HEK293 (cell line): ENCODE measurements around the gene PFN4.

Source experiments
- CTCF ChIP-seq: fragments of 450-650 bp; formaldehyde crosslinking; IDR thresholded peaks from 2 replicates; pipeline ENCODE4 v1.5.1; 2016; ENCODE audit warnings: missing biosample characterization, missing genetic modification characterization
- RBAK ChIP-seq: fragments of 450-650 bp; formaldehyde crosslinking; IDR thresholded peaks from 2 replicates; pipeline ENCODE4 v1.5.1; 2016; ENCODE audit warnings: missing biosample characterization, missing genetic modification characterization
- ZNF174 ChIP-seq: fragments of 450-650 bp; formaldehyde crosslinking; IDR thresholded peaks from 2 replicates; pipeline ENCODE4 v1.5.0; 2017; ENCODE audit warnings: missing biosample characterization, mild to moderate bottlenecking, missing genetic modification characterization
- ZNF211 ChIP-seq: fragments of 450-650 bp; formaldehyde crosslinking; IDR thresholded peaks from 2 replicates; pipeline ENCODE4 v1.5.1; 2016; ENCODE audit warnings: low read depth, missing biosample characterization, missing genetic modification characterization
- ZNF398 ChIP-seq: fragments of 450-650 bp; formaldehyde crosslinking; IDR thresholded peaks from 2 replicates; pipeline ENCODE4 v1.5.1; 2017; ENCODE audit warnings: missing biosample characterization, missing genetic modification characterization
- ZNF404 ChIP-seq: fragments of 450-650 bp; formaldehyde crosslinking; IDR thresholded peaks from 2 replicates; pipeline ENCODE4 v1.5.1; 2017; ENCODE audit warnings: missing biosample characterization, missing genetic modification characterization
- ZNF629 ChIP-seq: fragments of 450-650 bp; formaldehyde crosslinking; IDR thresholded peaks from 2 replicates; pipeline ENCODE4 v1.5.1; 2017; ENCODE audit warnings: missing biosample characterization, missing genetic modification characterization
- ZSCAN30 ChIP-seq: fragments of 450-650 bp; IDR thresholded peaks from 2 replicates; pipeline ENCODE4 v1.5.1; 2018; ENCODE audit warnings: missing biosample characterization, mild to moderate bottlenecking, missing genetic modification characterization, moderate library complexity

- TF ChIP-seq ZNF174 (tag by site-specific recombination): no peak
- TF ChIP-seq ZSCAN30 (tag by site-specific recombination): no peak
- TF ChIP-seq ZNF398 (tag by site-specific recombination): no peak
- no peak for TF ChIP-seq ZNF211 (tag by site-specific recombination)
- no peak for TF ChIP-seq RBAK
- no peak for TF ChIP-seq CTCF (tag by site-specific recombination)
- TF ChIP-seq ZNF629 (tag by site-specific recombination): no peak
- TF ChIP-seq ZNF404 (tag by site-specific recombination): no peak
Observed at GRCh38 chr2:24152413-24153197, 29.5 kb upstream of the PFN4 start.
